Stimulated activated naive CD8-positive, alpha-beta T cell treated with anti-CD3 and anti-CD28 coated beads, Interleukin-15, Interleukin-2, amounts not matched to agents 100 U/mL and 50 U/mL, for 24 hours (primary cell): ENCODE data around the gene MCMBP.
A peak's percentile ranks its signal among the peaks of the same experiment; 100 is the strongest.
"Not testable (repeated sequence)": the region's sequence is repeated elsewhere in the genome, so short reads cannot be mapped to it uniquely, and the experiment has no call there.

Experiments
- ATAC-seq: fragments of 150-1000 bp; cut with Tn5 transposase; one replicate; pipeline ENCODE4 v1.10.0; 2021
- DNase-seq: peaks from one replicate; pipeline ENCODE4 v3.0.0; 2021

Gene MCMBP

GRCh38 chr10:119872860-119873681 lies 428 bp upstream of the MCMBP start:
- DNase-seq (peak; percentile 90), ATAC-seq (peak; percentile 96)

- DNase-seq (peak; percentile 66), ATAC-seq (peak; percentile 24)
Measured at GRCh38 chr10:119871881-119872609, 598 bp downstream of the MCMBP start.

GRCh38 chr10:119869398-119869797 lies 3.2 kb downstream of the MCMBP start:
- not testable (repeated sequence) for DNase-seq, ATAC-seq

GRCh38 chr10:119867317-119867716 lies 5.3 kb downstream of the MCMBP start:
- DNase-seq, result no peak
- no peak for ATAC-seq

- DNase-seq (no peak), ATAC-seq (no peak)
Measured at GRCh38 chr10:119865699-119866240, 6.9 kb downstream of the MCMBP start.

- ATAC-seq (no peak), DNase-seq (no peak)
Measured at GRCh38 chr10:119863951-119864565, 8.6 kb downstream of the MCMBP start.

- ATAC-seq (no peak), DNase-seq (no peak)
Measured at GRCh38 chr10:119862524-119862923, 10.1 kb downstream of the MCMBP start.

GRCh38 chr10:119860866-119861607 lies 11.6 kb downstream of the MCMBP start:
- no peak for DNase-seq
- no peak for ATAC-seq

GRCh38 chr10:119859420-119860258 lies 13.0 kb downstream of the MCMBP start:
- DNase-seq (no peak), ATAC-seq (no peak)

- no peak for DNase-seq
- ATAC-seq, result no peak
Measured at GRCh38 chr10:119858063-119858462, 14.6 kb downstream of the MCMBP start.

- ATAC-seq, result no peak
- DNase-seq, result no peak
Measured at GRCh38 chr10:119853574-119853973, 19.1 kb downstream of the MCMBP start.

- ATAC-seq (no peak), DNase-seq (no peak)
Measured at GRCh38 chr10:119852822-119853221, 19.8 kb downstream of the MCMBP start.

GRCh38 chr10:119852277-119852676 lies 20.4 kb downstream of the MCMBP start:
- ATAC-seq, result no peak

GRCh38 chr10:119849944-119850343 lies 22.7 kb downstream of the MCMBP start:
- DNase-seq, result no peak
- ATAC-seq, result no peak

More at GRCh38 chr10:119852277-119852676, 20.4 kb downstream of the MCMBP start:
- no peak for DNase-seq

- ATAC-seq (no peak), DNase-seq (no peak)
Measured at GRCh38 chr10:119849031-119849789, 23.4 kb downstream of the MCMBP start.

GRCh38 chr10:119845656-119846055 lies 27.0 kb downstream of the MCMBP start:
- ATAC-seq, result no peak
- DNase-seq, result no peak

GRCh38 chr10:119834188-119834587 lies 38.5 kb downstream of the MCMBP start:
- peak; percentile 92 for ATAC-seq
- DNase-seq, result no peak

- DNase-seq, result no peak
- ATAC-seq, result no peak
Measured at GRCh38 chr10:119832951-119833350, 39.7 kb downstream of the MCMBP start.

- DNase-seq, result no peak
- no peak for ATAC-seq
Measured at GRCh38 chr10:119831656-119832055, 41.0 kb downstream of the MCMBP start.

- ATAC-seq (no peak), DNase-seq (no peak)
Measured at GRCh38 chr10:119830851-119831250, 41.8 kb downstream of the MCMBP start.
